Suprapubic skin (tissue), 3 donors: ENCODE data around the gene GSTM4.

Experiments
- CTCF ChIP-seq, 2 donors: fragments of 200-600 bp in 1 of 2; fragments of 450-650 bp in 1 of 2; sonication (generic) in 1 of 2; IDR thresholded peaks; one replicate each; pipeline ENCODE4 v1.5.1; 2016 to 2019; ENCODE audit warnings: antibody characterized with exemption in 2 of 2, mild to moderate bottlenecking in 1 of 2, moderate library complexity in 1 of 2
- POLR2A ChIP-seq, 2 donors: fragments of 450-650 bp; IDR thresholded peaks; one replicate each; pipeline ENCODE4 v1.6.1; 2017; ENCODE audit warnings: antibody characterized with exemption in 2 of 2, mild to moderate bottlenecking in 2 of 2, moderate library complexity in 2 of 2

- TF ChIP-seq CTCF (IDR thresholded peaks at IDR 0.05) (no peak), POLR2A (IDR thresholded peaks at IDR 0.05) (no peak)
Observed at GRCh38 chr1:109627692-109628399, 28.1 kb upstream of the GSTM4 start.
